Measurements from ENCODE around the gene MROH2B.
"Not testable (repeated sequence)": the region's sequence is repeated elsewhere in the genome, so short reads cannot be mapped to it uniquely, and the experiment has no call there.

Gene MROH2B

DNA sequence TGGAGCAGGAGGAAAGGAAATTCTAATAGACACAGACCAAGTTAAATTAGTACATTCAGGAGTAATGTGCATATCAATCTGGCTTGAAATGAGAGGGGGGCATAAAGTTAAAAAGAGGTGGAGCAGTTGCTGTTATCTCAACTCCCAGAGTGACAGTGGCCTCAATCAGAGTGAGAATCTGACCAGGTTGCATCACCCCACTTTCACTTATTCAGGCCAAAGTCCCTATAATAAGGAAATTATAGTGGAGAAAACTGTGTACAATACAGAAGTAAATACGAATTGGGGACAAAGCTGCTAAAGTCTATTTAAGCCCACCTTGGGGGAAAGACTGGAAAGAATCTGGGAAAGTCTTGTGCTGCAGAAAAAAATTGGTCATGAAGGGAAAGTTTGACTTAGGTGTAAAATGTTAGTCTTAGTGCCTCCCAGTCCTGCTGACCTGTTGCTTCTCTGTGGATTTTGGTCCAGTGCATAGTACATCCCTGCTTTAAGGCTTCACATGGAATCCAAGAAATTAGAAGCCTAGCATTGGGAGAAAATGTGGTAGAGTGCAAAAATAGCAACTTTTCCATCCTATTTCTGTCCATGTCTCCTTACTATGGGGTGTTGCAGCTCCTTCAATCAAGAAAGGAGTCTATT lies 27.9 kb downstream of the MROH2B start:
- no peak overlapping the region for H3K4me3 ChIP-seq (replicated peaks; ENCODE audit: low read depth, low read length)
- TF ChIP-seq, protein P1, sequence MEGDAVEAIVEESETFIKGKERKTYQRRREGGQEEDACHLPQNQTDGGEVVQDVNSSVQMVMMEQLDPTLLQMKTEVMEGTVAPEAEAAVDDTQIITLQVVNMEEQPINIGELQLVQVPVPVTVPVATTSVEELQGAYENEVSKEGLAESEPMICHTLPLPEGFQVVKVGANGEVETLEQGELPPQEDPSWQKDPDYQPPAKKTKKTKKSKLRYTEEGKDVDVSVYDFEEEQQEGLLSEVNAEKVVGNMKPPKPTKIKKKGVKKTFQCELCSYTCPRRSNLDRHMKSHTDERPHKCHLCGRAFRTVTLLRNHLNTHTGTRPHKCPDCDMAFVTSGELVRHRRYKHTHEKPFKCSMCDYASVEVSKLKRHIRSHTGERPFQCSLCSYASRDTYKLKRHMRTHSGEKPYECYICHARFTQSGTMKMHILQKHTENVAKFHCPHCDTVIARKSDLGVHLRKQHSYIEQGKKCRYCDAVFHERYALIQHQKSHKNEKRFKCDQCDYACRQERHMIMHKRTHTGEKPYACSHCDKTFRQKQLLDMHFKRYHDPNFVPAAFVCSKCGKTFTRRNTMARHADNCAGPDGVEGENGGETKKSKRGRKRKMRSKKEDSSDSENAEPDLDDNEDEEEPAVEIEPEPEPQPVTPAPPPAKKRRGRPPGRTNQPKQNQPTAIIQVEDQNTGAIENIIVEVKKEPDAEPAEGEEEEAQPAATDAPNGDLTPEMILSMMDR (IDR thresholded peaks at IDR 0.05; ENCODE audit: low read length, missing control alignments): no peak
- no peak for DNase-seq (ENCODE audit: low read depth)

DNA sequence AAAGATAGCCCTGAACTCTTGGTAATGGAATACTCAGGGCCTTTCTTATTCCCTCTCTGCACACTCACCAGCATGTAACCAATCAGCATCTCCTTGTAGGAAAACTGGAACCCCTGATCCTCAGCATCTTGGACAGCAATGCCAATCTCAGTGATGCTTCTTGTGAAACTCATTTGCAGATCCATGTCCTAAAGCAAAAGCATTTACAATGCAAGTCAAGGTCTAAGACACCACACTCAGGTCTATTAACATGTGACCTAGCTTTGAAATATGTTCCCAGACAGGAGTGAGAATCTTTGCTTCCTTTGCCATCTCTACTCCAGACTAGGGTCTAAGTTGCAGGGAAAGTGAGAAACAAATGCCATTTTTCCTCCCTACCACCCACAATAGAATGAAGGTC lies 38.2 kb downstream of the MROH2B start:
- H3K4me3 ChIP-seq (replicated peaks; ENCODE audit: low read depth, low read length): no peak overlapping the region
- DNase-seq (ENCODE audit: low read depth): no peak
- TF ChIP-seq, protein P1 (IDR thresholded peaks at IDR 0.05; ENCODE audit: low read length, missing control alignments): no peak

DNA sequence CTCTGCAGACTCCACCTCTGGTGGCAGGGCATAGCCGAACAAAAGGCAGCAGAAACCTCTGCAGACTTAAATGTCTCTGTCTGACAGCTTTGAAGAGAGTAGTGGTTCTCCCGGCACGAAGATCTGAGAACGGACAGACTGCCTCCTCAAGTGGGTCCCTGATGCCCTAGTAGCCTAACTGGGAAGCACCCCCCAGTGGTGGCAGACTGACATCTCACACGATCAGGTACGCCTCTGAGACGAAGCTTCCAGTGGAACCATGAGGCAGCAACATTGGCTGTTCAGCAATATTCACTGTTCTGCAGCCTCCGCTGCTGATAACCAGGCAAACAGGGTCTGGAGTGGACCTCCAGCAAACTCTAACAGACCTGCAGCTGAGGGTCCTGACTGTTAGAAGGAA lies 48.5 kb downstream of the MROH2B start:
- H3K4me3 ChIP-seq (replicated peaks; ENCODE audit: low read depth, low read length); DNase-seq (ENCODE audit: low read depth): not testable (repeated sequence)

DNA sequence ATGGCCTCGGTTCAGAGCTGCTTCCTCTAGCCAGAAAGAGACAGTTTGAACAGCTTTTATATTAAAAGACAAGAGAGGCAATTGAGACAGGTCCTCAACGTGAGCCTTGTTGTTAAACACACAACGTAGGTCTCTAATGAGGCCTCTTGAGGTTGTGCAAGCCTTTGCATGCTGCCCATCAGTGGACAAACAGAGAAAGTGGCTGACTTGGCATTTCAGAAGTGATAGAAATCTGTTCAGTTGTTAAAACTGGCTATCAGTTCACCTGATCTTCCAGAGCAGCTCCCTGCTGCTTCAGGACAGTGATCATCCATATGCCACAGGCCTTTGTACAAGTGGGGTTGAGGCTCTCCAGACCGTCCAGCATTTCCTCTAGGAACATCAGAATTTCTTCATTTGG lies 58.8 kb downstream of the MROH2B start:
- TF ChIP-seq, protein P1 (IDR thresholded peaks at IDR 0.05; ENCODE audit: low read length, missing control alignments): no peak
- H3K4me3 ChIP-seq (replicated peaks; ENCODE audit: low read depth, low read length): no peak overlapping the region

DNA sequence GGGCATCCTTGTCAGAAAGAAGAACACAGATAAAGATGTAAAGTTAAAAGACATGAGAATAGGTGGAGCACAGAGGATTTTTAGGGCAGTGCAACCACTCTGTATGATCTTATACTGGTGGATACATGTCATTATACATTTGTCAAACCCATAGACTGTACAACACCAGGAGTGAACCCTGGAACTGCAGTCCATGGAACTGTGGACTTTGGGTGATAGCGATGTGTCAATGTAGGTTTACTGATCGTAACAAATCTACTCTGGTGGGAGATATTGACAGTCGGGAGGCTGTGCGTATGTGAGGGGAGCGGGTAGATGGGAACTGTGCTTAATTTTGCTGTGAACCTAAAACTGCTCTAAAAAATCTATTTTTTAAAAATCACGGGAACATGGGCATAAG lies 60.6 kb downstream of the MROH2B start:
- H3K4me3 ChIP-seq (replicated peaks; ENCODE audit: low read depth, low read length): no peak overlapping the region
- TF ChIP-seq, protein P1 (IDR thresholded peaks at IDR 0.05; ENCODE audit: low read length, missing control alignments): no peak
- DNase-seq (ENCODE audit: low read depth): no peak

More for the DNA sequence above, 58.8 kb downstream of the MROH2B start:
- DNase-seq (ENCODE audit: low read depth): no peak

DNA sequence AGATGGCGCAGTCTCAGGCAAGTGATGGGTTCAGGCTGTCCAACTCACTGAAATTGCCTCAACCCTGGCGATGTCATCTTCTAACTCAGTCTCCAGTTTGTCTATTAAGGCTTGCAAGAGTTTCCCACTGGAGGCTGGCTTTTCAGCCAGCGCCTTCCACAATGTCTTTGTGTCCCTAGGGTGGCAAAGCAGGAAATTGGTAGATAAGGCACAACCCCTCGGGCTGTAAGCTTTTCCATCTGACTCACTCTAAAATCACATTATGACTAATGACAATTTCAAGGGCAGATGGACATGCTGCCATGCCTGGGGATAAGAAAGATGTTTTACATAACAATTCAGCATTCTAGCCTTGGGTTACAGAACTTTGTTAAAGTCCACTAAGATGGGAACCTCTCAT lies 61.9 kb downstream of the MROH2B start:
- H3K4me3 ChIP-seq (replicated peaks; ENCODE audit: low read depth, low read length): no peak overlapping the region
- peak; percentile 64 for DNase-seq (ENCODE audit: low read depth)
- TF ChIP-seq, protein P1 (IDR thresholded peaks at IDR 0.05; ENCODE audit: low read length, missing control alignments): no peak

DNA sequence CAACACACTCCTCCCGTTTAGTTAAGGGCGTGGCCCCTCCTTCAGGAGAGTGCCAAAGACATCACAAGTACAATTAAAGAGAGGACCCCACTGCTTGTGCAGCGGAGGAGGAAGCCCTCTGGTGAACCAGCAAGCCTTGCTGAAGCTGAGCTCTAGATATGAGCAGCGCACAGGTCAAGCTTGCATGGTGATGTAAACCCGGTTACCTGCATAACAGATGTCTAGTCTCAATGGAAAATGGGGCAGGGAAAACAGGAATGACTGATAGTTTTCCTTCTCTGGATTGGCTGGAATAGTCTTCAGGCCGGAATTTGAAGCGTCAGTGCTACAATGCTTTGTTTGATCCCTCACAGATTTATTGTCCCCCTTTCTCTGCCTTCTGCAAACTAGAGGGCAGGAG lies 66.2 kb downstream of the MROH2B start:
- TF ChIP-seq, protein P1 (IDR thresholded peaks at IDR 0.05; ENCODE audit: low read length, missing control alignments): no peak
- no peak overlapping the region for H3K4me3 ChIP-seq (replicated peaks; ENCODE audit: low read depth, low read length)
- no peak for DNase-seq (ENCODE audit: low read depth)

All from fibroblast of pulmonary artery (primary cell).